Aorta (tissue), 5 donors: ENCODE data around the gene PDE2A. TPM values are rescaled to one million over a fixed set of nuclear protein-coding genes. Genes with fewer than 3 reads are reported as not detected.
A peak's percentile ranks its signal among the peaks of the same experiment; 100 is the strongest.

Experiments used
- ATAC-seq: fragments of 200-7000 bp; cut with Tn5 transposase; one replicate; pipeline ENCODE4 v1.9.1; 2022; ENCODE audit warnings: moderate library complexity; ENCODE audit not compliant: low FRiP score
- DNase-seq, 2 donors: peaks; one replicate each; pipeline ENCODE4 v3.0.0-alpha.2; 2020
- H3K27ac ChIP-seq, 2 donors: one replicate each; pipeline ENCODE4 v1.5.1; 2013; ENCODE audit warnings: low read length in 2 of 2, mild to moderate bottlenecking in 2 of 2, moderate library complexity in 2 of 2, control low read depth in 1 of 2, inconsistent platforms in 1 of 2, low read depth in 1 of 2
- H3K27me3 ChIP-seq, 2 donors: one replicate each; pipeline ENCODE4 v1.6.1; 2013; ENCODE audit warnings: control low read depth in 1 of 2, low read length in 1 of 2, mild to moderate bottlenecking in 1 of 2, moderate library complexity in 1 of 2; ENCODE audit not compliant: insufficient read depth in 2 of 2, control insufficient read depth in 1 of 2
- H3K36me3 ChIP-seq, 2 donors: one replicate each; pipeline ENCODE4 v1.6.1; 2013; ENCODE audit warnings: control low read depth in 1 of 2, low read length in 1 of 2, mild to moderate bottlenecking in 1 of 2; ENCODE audit not compliant: insufficient read depth in 2 of 2, control insufficient read depth in 1 of 2
- H3K4me1 ChIP-seq, 2 donors: one replicate each; pipeline ENCODE4 v1.6.1; 2013; ENCODE audit warnings: low read length in 2 of 2, control low read depth in 1 of 2, mild to moderate bottlenecking in 1 of 2, moderate library complexity in 1 of 2; ENCODE audit not compliant: insufficient read depth in 2 of 2, control insufficient read depth in 1 of 2
- H3K4me3 ChIP-seq, 2 donors: one replicate each; pipeline ENCODE4 v1.5.1; 2013; ENCODE audit warnings: low read length in 2 of 2, control low read depth in 1 of 2, mild to moderate bottlenecking in 1 of 2
- H3K9me3 ChIP-seq: one replicate; pipeline ENCODE4 v1.6.1; 2013; ENCODE audit warnings: mild to moderate bottlenecking, low read length; ENCODE audit not compliant: control insufficient read depth
- whole genome bisulfite sequencing, 2 donors: extraction: QIAGEN DNeasy Blood & Tissue Kit; methylation state at CpG; one replicate each; pipeline ENCODE4 v1.1.7; 2013; 5-methylcytosine and 5-hydroxymethylcytosine counted together
- intact Hi-C, 2 donors: fragments of 100-400 bp; cut with DNase I; formaldehyde crosslinking; loops; one replicate each; pipeline versions ENCODE4 v1.14.2 to v1.15.0; 2022
- polyA plus RNA-seq, 2 donors: library from polyadenylated mRNA; stranded (reverse); fragments of 200-250 nt; gene quantifications; one replicate each; pipeline ENCODE4 v1.2.3, GENCODE V29; 2013
- total RNA-seq, 2 donors: library from RNA; stranded (reverse); fragmentation: NEBNext Ultra II Directional; extraction: Animal tissue kit (Norgen Biotek cat#: 25700); gene quantifications; one replicate each; pipeline ENCODE4 v1.2.1, GENCODE V29; 2021
- donor health status: healthy with polysubstance abuse.
- donor health status: Bipolar disorder and iron deficiency.
- donor health status: DM: no; HTN: no; CAD: no.
- donor health status: DM: no; HTN: no; CAD: no.
- donor health status: DM: yes; HTN: yes; CAD: no.

PDE2A gene
- total and polyA plus RNA-seq, 4 donors, result 0.38 to 80.8 (median 27.2) TPM

- intact Hi-C loops, result no loop called here
- ATAC-seq, result no peak
- DNase-seq, result peak in 1 of 2 donors; percentile 49
- no peaks in the 10 kb centered on the region for H3K36me3 ChIP-seq
- WGBS, 2 donors, result 32 to 33% methylated on average over 2 of the region's 2 CpGs
- H3K27ac ChIP-seq, result no peak overlapping the region
- H3K4me3 ChIP-seq, result no peak overlapping the region
- no peaks in the 10 kb centered on the region for H3K9me3 ChIP-seq
- no peaks in the 10 kb centered on the region for H3K4me1 ChIP-seq
- no peaks in the 10 kb centered on the region for H3K27me3 ChIP-seq
These were observed 44.9 kb upstream of the PDE2A start for GRCh38 chr11:72719144-72719543.

DNA sequence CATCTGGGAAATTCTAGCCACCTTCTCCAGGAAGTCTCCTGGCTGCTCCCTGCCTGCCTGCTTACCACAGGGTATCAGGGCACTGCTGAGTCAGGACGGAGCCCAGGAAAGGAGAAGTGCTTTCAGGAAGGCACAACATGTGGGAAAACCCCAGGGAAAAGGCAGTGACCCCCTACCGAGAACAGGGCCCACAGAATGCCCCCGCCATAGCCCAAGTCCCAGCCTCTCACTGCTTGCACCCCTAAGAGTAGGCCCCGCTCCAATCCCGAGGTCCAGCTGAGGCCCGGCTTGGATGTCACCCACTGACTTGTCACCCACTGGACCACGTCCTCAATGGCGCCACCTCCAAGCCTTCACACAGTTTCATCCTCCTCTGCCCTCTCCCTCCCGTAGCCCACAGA lies 43.9 kb upstream of the PDE2A start:
- Histone ChIP-seq H3K9me3 (no peaks in the 10 kb centered on the region), H3K36me3 (no peaks in the 10 kb centered on the region), H3K4me3 (no peak overlapping the region), H3K4me1 (no peaks in the 10 kb centered on the region), H3K27me3 (no peaks in the 10 kb centered on the region), H3K27ac (no peak overlapping the region)
- DNase-seq, result peak in 1 of 2 donors; percentile 65
- no peak for ATAC-seq
- 81 to 87% methylated on average over 9 of the region's 9 CpGs for WGBS, 2 donors
- intact Hi-C loops, result no loop called here

GRCh38 chr11:72716788-72717435 lies 42.7 kb upstream of the PDE2A start:
- Histone ChIP-seq H3K4me1 (no peaks in the 10 kb centered on the region), H3K27ac (no peak overlapping the region)
- 84 to 88% methylated on average over 14 of the region's 14 CpGs for WGBS, 2 donors

DNA sequence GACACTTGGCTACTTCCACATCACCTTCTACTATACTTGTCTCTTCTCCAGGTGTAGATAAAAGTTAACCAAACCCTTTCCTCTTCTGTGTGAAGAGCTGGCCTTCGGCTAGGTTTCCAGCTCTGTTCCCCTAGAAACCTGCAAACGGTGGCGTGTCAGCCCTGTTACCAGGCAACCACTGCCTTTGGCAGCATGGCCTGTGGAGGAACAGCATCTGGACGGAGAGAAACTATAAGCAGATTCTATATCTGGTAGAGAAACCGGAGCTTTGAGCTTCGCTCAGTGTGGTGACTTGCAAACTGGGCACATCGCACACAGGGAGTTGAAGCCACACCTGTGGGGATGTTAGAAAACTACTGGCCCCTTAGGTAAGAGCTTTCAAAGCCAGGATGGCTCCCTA lies 42.1 kb upstream of the PDE2A start:
- ATAC-seq (no peak), DNase-seq (peak in 1 of 2 donors; percentile 41)
- Histone ChIP-seq H3K27me3 (no peaks in the 10 kb centered on the region), H3K36me3 (no peaks in the 10 kb centered on the region), H3K4me1 (no peaks in the 10 kb centered on the region), H3K9me3 (no peaks in the 10 kb centered on the region), H3K4me3 (no peak overlapping the region), H3K27ac (no peak overlapping the region)
- WGBS, 2 donors, result 57% methylated on average over 7 of the region's 7 CpGs
- intact Hi-C loops, result no loop called here

More at GRCh38 chr11:72716788-72717435, 42.7 kb upstream of the PDE2A start:
- intact Hi-C loops, result no loop called here
- no peaks in the 10 kb centered on the region for H3K27me3 ChIP-seq
- no peak for DNase-seq
- H3K9me3 ChIP-seq, result no peaks in the 10 kb centered on the region
- no peak overlapping the region for H3K4me3 ChIP-seq
- no peaks in the 10 kb centered on the region for H3K36me3 ChIP-seq
- no peak for ATAC-seq

DNA sequence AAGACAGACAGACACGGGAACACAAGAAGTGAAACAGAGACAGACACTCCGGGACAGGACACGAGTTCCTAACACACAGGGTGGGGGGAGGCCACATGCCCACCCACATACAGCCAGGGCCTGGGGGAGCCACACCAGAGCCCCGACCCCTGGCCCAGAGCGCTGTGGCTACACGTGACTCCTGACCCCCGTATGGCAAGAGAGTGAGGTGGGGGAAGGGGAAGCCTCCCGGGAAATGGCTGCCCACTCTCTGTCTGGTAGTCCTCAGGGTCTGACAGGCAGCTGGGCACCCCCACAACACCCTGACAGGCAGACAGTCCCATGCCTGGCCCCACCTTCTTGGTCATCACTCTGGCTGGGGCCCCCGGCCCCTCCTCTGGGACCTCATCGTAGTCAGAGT lies 38.6 kb upstream of the PDE2A start:
- WGBS, 2 donors, result 68 to 70% methylated on average over 9 to 10 of the region's 10 CpGs
- no peak overlapping the region for H3K27ac ChIP-seq
- H3K9me3 ChIP-seq, result no peaks in the 10 kb centered on the region
- no peaks in the 10 kb centered on the region for H3K4me1 ChIP-seq
- peaks cover 0 to 2% of the 10 kb centered on the region in 2 donors for H3K36me3 ChIP-seq
- H3K27me3 ChIP-seq, result no peaks in the 10 kb centered on the region
- intact Hi-C loops, result no loop called here
- H3K4me3 ChIP-seq, result no peak overlapping the region
- ATAC-seq (no peak), DNase-seq (peak in 1 of 2 donors; percentile 46)

GRCh38 chr11:72712168-72712751 lies 38.0 kb upstream of the PDE2A start:
- peaks cover 0 to 2% of the 10 kb centered on the region in 2 donors for H3K36me3 ChIP-seq
- H3K9me3 ChIP-seq, result no peaks in the 10 kb centered on the region
- intact Hi-C loops, result no loop called here
- peak; percentile 61 for ATAC-seq
- DNase-seq, result peak in 1 of 2 donors; percentile 92
- H3K27ac ChIP-seq, result no peak overlapping the region
- no peak overlapping the region for H3K4me3 ChIP-seq
- WGBS, 2 donors, result 71 to 75% methylated on average over 26 of the region's 26 CpGs
- no peaks in the 10 kb centered on the region for H3K4me1 ChIP-seq
- H3K27me3 ChIP-seq, result no peaks in the 10 kb centered on the region

DNA sequence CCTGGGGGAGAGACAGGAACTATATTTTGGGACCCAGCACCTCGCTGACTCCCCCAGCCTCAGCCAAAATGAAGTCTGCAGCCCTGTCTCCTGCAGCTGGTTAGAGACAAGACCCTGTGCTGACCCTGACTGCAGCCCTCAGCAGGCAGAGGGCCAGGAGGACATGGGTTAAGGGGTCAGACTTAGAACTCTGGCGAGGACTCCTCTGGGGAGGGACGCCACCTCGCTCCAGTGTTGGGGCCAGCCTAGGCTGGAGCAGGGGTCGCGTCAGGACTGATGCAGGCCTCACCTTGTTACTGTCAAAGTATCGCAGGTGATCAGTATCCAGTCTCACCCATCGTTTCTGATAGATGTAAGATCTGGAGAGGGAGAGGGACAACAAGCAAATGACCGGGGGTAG lies 36.9 kb upstream of the PDE2A start:
- no peak overlapping the region for H3K27ac ChIP-seq
- H3K36me3 ChIP-seq, result peaks cover 0 to 2% of the 10 kb centered on the region in 2 donors
- no peak for ATAC-seq
- no peaks in the 10 kb centered on the region for H3K9me3 ChIP-seq
- WGBS, 2 donors, result 88 to 90% methylated on average over 9 of the region's 9 CpGs
- H3K4me3 ChIP-seq, result no peak overlapping the region
- intact Hi-C loops, result no loop called here
- no peaks in the 10 kb centered on the region for H3K4me1 ChIP-seq
- H3K27me3 ChIP-seq, result no peaks in the 10 kb centered on the region
- peak in 1 of 2 donors; percentile 38 for DNase-seq

DNA sequence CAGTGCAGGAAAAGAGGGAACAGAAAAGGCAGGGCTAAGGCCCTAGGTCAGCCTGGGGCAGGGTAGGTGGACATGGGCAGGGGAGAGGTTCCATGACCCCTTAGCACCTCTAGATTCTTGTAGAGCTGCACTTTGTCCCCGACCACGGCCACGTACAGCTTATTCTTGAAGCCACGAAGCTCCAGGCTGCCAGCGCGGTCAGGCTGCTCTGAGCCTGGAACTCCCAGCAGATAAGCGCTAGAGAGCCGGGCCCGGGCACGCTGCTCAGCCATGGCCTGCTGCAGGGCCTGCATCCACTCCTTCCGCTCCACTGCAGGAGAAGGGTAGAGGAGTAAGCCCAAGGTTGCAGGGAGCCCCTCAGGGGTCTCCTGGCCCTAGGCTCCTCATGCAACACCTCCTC lies 36.1 kb upstream of the PDE2A start:
- ATAC-seq (no peak), DNase-seq (peak in 1 of 2 donors; percentile 33)
- Histone ChIP-seq H3K4me3 (no peak overlapping the region), H3K4me1 (no peaks in the 10 kb centered on the region), H3K27me3 (no peaks in the 10 kb centered on the region), H3K27ac (no peak overlapping the region), H3K9me3 (no peaks in the 10 kb centered on the region), H3K36me3 (peaks cover 0 to 2% of the 10 kb centered on the region in 2 donors)
- intact Hi-C loops, result no loop called here
- WGBS, 2 donors, result 91 to 93% methylated on average over 11 of the region's 11 CpGs
